Measurements from ENCODE around the gene USP44. TPM values are rescaled to one million over a fixed set of nuclear protein-coding genes. Genes with fewer than 3 reads are reported as not detected.

USP44 gene
- total and polyA plus RNA-seq, 2 of the 13 experiments (the other 11 are each of a cell fraction or from before 2014, with no cell fraction given): 0.05 to 0.07 TPM

GRCh38 chr12:95522692-95523091, 28.6 kb downstream of the USP44 start:
- H3K9me3 ChIP-seq (ENCODE audit: low read length): no peaks in the 10 kb centered on the region
- ATAC-seq (no peak), FAIRE-seq (no peak), DNase-seq (ENCODE audit: low spot score) (no peak)
- H2AFZ ChIP-seq (ENCODE audit: low read length): no peak overlapping the region
- H3K27ac ChIP-seq (ENCODE audit: extremely low read length, insufficient read depth, low read length): no peak overlapping the region
- BruUV-seq (replicated peaks): no TSS peak
- in situ Hi-C loops (cut with HindIII; ENCODE audit: extremely low pct_ligation_motif_present, low pct_unique_long_range_greater_than_20kb) (loop anchor here (10.0 kb wide), 1 partner anchor 168 kb away; no protein-coding TSS in a partner anchor), intact Hi-C loops (cut with micrococcal nuclease; ENCODE audit: unreplicated experiment) (no loop called here)
- no peaks in the 10 kb centered on the region for H4K20me1 ChIP-seq (ENCODE audit: insufficient read depth, low read length)
- no peaks in the 10 kb centered on the region for H3K4me1 ChIP-seq (ENCODE audit: insufficient read depth, low read length)
- ChIA-PET CTCF (ENCODE audit: low intra/inter-chr PET ratio, low total read pairs) (no interaction called here), POLR2A (no interaction called here)
- TF ChIP-seq U2AF2 (IDR thresholded peaks at IDR 0.05; ENCODE audit: low read depth, low read length): no peak
- no peak for TF ChIP-seq ZBTB33 (CRISPR knock-in tag; IDR thresholded peaks at IDR 0.05)
- no peak for TF ChIP-seq ZNF530 (CRISPR knock-in tag; IDR thresholded peaks at IDR 0.05; ENCODE audit: low read depth)
- no peak for TF ChIP-seq ZNF749 (CRISPR knock-in tag; IDR thresholded peaks at IDR 0.05; ENCODE audit: borderline replicate concordance)
- no peak for TF ChIP-seq ATF6 (CRISPR knock-in tag; conservative IDR thresholded peaks at IDR 0.05)
- no peak for TF ChIP-seq MLXIP (CRISPR knock-in tag; IDR thresholded peaks at IDR 0.05; ENCODE audit: borderline replicate concordance)
- no peak for TF ChIP-seq ZNF883 (CRISPR knock-in tag; IDR thresholded peaks at IDR 0.05; ENCODE audit: not compliant biosample characterization)
- no peaks in the 10 kb centered on the region for H3K36me3 ChIP-seq (replicated peaks in 1 of 2; ENCODE audit: control insufficient read depth in 1 of 2, insufficient read depth in 2 of 2, low read length in 2 of 2)
- no peaks in the 10 kb centered on the region; a peak in 1 of 5 replicates for H3K27me3 ChIP-seq (ENCODE audit: control insufficient read depth in 1 of 2, insufficient read depth in 2 of 2, low read length in 2 of 2)
- no peak overlapping the region for H3K4me3 ChIP-seq (replicated peaks in 1 of 3; ENCODE audit: insufficient read depth in 1 of 3, low read depth in 2 of 3, low read length in 3 of 3)
- WGBS (ENCODE audit: low lambda C conversion rate): 63% methylated on average over 8 of the region's 8 CpGs
- H3K4me2 ChIP-seq (ENCODE audit: low read depth, low read length): no peak overlapping the region
- no peak overlapping the region for H3K9ac ChIP-seq (ENCODE audit: insufficient read depth, low read depth, low read length)
- H3K79me2 ChIP-seq (ENCODE audit: insufficient read depth, low read length): no peaks in the 10 kb centered on the region

All from HepG2 (cell line).